ENCODE results near the gene THRB.

GRCh38 chr3:24388159-24388558 is 106.5 kb downstream of the THRB start:
- TF ChIP-seq CTCF (IDR thresholded peaks at IDR 0.05): no peak
- no peak for TF ChIP-seq POLR2A (IDR thresholded peaks at IDR 0.05)
- no peak for TF ChIP-seq EP300 (IDR thresholded peaks at IDR 0.05)
